HG03175 (cell line): ENCODE measurements around the gene NEB.
"Not testable (repeated sequence)": the region's sequence is repeated elsewhere in the genome, so short reads cannot be mapped to it uniquely, and the experiment has no call there.

Experiments
- ATAC-seq: cut with Tn5 transposase; IDR thresholded peaks from one replicate; pipeline ENCODE4 v1.9.1; 2021; ENCODE audit warnings: mild to moderate bottlenecking, moderate library complexity; ENCODE audit not compliant: unreplicated experiment

NEB gene

DNA sequence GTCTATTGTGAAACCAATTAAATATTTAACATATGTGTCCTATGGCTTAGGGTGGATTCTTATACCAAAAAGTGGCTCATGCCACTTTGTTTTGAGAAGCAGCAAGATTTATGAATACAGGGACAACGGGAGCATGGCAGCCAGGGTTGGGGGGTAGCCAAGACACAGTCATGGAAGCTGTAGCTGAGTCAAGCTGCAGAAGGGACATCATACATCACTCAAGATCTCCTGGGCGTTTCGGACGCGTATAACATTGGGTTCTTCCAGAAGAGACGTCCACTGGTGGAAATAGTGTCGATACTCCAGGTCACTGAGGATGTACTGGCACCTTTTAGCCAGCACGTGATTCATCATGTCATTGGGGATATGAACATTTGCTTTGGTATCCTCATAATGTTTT lies 171.9 kb downstream of the NEB start:
- ATAC-seq, result no peak

DNA sequence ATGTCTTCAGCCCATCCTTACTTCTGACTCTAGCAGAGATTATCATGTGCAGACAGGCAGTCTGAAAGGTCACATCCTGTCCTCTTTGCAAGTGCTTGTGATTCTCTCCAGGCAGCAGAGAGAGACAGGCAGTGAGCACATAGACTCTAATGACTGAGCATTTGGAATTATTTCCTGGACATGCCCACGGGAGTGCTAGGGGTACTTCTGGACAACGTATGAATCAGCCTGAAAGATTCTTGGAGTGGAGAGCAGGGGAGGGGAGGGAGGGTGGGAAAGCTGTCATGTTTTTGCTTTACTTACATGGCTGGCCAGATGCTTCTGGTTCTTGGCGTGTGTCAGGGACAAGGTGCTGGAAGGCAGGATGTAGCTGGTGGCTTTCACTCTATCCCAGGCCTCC lies 174.0 kb downstream of the NEB start:
- ATAC-seq, result no peak

DNA sequence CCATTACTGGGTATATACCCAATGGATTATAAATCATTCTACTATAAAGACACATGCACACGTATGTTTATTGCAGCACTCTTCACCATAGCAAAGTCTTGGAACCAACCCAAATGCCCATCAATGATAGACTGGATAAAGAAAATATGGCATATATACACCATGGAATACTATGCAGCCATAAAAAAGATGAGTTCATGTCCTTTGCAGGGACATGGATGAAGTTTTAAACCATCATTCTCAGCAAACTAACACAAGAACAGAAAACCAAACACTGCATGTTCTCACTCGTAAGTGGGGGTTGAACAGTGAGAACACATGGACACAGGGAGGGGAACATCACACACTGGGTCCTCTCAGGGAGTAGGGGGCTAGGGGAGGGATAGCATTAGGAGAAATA lies 174.8 kb downstream of the NEB start:
- not testable (repeated sequence) for ATAC-seq

GRCh38 chr2:151557883-151558282 lies 176.4 kb downstream of the NEB start:
- not testable (repeated sequence) for ATAC-seq

DNA sequence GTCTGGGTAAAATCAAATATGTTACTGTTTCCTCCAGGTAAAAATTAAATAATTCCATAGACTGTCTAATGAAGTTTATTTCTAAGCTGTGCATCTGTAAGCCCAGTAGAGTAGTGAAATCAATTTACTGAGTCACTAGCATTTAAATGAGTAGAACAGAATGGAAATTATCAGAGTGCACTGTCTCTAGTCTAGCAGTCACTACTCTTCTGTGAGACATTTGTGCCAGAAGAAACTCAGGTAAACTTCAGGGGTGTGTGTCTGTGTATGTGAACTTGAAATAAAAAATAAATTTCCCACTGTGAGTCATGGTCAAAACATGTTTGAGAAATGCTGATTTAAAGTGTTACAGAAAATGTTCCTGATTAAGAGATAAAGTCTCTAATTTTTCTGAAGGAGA lies 178.2 kb downstream of the NEB start:
- ATAC-seq, result no peak

- no peak for ATAC-seq
Observed at GRCh38 chr2:151552287-151552686, 182.0 kb downstream of the NEB start.

DNA sequence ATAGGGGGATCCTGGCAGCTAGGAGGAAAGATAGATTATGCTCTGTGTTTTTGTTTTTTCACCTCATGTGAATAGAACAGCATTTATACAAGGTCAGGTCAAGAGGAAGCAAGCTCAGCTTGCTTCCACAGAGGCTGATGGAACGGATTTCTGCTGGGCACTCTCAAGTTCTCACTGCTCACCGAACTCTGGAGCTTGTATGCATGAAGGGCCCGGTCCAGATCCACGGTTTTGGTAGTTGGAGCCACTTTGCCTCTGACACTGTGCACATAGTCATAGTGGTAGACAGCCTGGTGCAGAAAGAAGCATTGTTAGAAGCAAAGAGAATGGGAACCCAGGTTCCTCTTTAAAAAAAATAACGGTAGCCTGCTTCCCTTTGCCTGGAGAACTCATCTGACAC lies 182.7 kb downstream of the NEB start:
- ATAC-seq, result no peak

DNA sequence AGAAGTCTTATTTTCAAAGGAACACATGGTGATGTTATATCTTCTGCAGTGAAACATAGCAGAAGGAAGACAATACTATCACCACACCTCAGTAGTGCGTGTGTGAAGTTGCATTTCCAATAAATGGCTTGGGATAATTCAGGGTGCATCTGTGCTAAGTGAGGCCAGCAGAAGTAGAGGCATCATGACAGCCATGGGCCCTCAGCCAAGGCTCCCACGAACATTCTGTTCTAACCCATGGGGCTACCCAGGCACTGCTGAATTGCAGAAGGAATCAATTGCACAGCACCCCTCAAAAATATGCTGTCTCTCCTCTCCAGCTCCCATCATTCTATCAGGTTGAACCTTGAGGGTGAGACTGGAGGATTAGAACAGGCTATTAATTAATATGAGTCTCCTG lies 185.1 kb downstream of the NEB start:
- ATAC-seq, result no peak

DNA sequence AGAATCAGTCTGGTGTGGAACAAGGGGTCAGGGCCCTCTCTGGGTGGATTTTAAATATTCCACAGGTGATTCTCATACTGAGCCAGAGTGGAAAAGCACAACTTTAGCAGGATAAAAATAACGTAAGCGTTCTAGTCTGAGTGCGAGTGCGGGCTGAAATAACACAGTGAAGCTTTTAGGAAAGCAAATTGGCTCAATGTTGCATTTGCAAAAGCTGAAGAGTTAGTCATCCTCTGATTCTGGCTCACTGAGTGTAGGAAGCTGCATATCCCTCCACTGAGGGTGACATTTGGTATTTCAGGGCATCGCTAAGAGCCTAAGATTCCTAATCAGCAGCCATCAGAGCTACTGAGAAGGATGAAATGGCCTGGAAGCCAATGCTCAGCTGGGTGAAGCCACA lies 189.8 kb downstream of the NEB start:
- no peak for ATAC-seq

- no peak for ATAC-seq
Observed at GRCh38 chr2:151543876-151544275, 190.4 kb downstream of the NEB start.

GRCh38 chr2:151534001-151534400 lies 200.3 kb downstream of the NEB start:
- ATAC-seq, result no peak

- no peak for ATAC-seq
Observed at GRCh38 chr2:151533127-151533526, 201.1 kb downstream of the NEB start.

GRCh38 chr2:151526572-151527090 lies 207.6 kb downstream of the NEB start:
- no peak for ATAC-seq

- no peak for ATAC-seq
Observed at GRCh38 chr2:151525821-151526373, 208.4 kb downstream of the NEB start.

DNA sequence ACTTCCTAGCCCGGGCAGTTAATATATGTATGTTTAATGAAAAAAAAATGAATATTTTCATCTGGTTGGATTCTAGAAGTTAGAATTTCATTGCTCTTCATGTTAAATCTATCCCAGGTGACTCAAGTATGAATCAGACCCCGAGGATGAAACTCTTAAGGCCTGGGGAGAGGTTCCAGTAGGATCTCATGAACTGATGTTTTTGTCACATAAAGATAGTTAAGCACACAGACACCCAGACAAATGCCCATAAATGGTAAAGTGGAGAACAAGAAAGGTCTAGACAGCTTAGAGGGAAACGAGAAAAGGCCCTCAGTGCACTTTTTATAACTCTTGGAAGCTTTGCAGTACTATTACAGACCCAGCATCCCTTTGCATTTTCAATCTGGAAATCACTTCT lies 210.4 kb downstream of the NEB start:
- ATAC-seq, result no peak

DNA sequence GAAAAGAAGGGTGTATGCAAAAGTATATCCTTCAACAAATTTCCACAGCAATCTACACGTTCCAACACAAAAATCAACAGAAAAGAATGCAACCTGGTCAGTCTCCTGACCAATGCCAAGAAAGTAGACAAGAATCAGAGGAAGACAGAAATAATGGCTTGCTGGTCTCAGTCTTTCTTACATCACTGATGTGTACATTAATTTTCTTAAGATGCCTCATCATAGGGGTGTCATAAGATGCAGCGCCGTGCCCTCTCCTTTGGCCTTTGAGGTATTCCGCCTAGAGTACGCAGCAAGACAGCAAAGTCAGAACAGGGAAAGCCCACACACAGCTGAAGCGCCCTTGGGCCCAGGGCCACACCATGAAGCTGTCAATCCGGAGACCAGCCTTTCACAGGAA lies 211.7 kb downstream of the NEB start:
- no peak for ATAC-seq

DNA sequence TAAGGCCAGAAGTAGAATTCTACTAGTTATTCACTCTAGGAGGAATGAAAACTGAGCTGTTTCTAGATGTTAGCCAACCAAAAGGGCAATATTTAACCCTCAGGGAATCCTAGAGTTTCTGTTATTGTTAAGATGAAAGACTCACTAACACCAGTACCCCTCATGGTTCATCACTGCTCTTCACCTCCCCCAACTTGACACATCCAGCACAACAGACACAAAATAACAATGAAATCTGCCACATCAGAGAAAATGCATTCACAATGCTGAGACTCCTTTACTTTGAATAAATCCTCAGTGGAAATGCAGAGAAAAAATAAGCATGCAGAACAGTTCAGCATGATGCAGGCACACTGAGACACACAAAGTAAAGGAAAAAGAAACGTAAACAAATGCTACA lies 213.3 kb downstream of the NEB start:
- no peak for ATAC-seq

DNA sequence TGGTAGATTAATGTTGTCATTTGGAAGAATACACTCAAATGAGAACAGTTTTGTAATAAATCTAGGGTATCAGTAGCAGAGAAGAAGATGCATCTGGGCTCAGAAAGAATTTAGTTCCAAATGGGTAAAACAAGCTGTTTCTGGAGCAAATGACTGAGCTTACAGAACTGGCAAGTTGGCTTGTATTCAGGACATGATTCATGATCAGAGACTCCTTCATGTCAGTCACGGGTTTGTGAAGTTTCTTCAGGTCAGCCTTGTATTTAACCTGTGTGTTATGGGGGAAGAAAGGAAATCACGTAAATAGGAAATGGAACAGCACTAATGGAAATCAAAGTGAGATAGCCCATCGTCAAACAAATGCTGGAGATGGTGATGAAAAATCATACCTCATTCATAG lies 215.5 kb downstream of the NEB start:
- ATAC-seq, result no peak

GRCh38 chr2:151508519-151508918 lies 225.8 kb downstream of the NEB start:
- no peak for ATAC-seq

DNA sequence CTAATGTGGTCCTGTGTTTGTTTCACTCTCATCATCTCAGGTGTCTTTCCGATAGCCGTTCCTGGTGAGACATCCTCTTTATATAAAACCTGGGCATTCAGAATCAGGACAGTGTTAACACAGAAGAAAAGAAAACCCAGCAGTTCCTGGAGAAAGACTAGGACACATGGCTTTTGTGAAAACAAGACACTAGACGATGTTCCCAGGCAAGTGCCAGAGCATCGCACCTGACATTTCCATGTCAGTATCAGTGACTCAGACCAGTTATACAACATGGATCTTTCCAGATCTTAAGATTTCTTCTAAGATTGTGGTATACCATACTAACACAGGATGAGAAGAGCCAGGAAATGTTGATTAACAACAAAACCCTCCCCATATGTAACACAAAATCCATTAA lies 228.1 kb downstream of the NEB start:
- ATAC-seq, result no peak

GRCh38 chr2:151498178-151498577 lies 236.1 kb downstream of the NEB start:
- no peak for ATAC-seq

DNA sequence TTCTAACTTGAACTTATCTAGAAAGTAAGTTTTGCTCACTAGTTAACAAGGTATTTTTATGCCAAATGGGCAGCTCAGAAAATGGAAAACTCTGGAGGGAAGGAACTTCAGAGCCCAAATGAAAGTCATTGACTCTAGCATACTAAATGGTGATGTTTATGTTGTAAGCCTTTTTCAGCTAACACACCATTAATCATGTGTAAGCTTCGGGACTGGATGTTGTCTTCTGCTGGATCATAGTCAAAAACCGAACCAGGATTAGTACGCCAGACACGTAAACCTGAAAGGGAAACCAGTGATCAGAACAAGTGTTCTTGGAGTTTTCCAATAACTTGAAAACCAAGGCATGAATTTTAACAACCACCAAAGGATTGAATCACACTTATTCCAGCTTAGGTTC lies 242.8 kb downstream of the NEB start:
- no peak for ATAC-seq

DNA sequence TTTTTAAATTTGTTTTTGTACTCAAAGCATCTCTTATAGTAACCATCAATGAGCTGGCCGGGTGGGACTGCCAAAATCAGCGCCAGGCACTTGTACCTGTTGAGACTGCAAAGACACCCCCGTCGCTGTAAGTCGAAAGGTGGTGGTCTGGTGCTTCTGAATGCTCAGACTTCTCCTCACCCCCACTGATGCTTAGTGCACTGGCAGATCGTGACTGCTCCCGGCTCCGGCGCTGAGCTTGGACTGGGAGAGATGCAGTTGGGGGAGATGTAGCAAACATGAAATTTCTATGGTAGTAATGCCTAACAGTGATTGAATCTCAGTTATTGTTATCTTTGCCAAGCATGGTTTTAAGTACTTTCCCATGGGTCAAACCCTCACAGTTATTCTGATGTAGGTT lies 244.0 kb downstream of the NEB start:
- ATAC-seq, result no peak
